K562 (cell line): ENCODE measurements around the gene TMEFF1. TPM values are rescaled to one million over a fixed set of nuclear protein-coding genes. Genes with fewer than 3 reads are reported as not detected.

Source experiments
- CBX5 ChIP-seq: IDR thresholded peaks from 2 replicates; pipeline ENCODE4 v1.6.1; 2014; ENCODE audit warnings: low read depth, borderline replicate concordance
- CEBPG ChIP-seq, 3 experiments: fragments of 200-800 bp in 1 of 3; sonication (Bioruptor generic) in 1 of 3; sonication (generic) in 1 of 3; formaldehyde crosslinking in 1 of 3; IDR thresholded peaks in 2 of 3; conservative IDR thresholded peaks in 1 of 3; 2 replicates each; pipeline versions ENCODE4 v1.6.1 to v1.8.0; 2016 to 2022; ENCODE audit warnings: missing compliant biosample characterization in 2 of 3, missing genetic modification characterization in 2 of 3, mild to moderate bottlenecking in 1 of 3, missing genetic modification reagents in 1 of 3
- E2F1 ChIP-seq: sonication (generic); formaldehyde crosslinking; IDR thresholded peaks from 2 replicates; pipeline ENCODE4 v1.8.1; 2023; ENCODE audit warnings: mild to moderate bottlenecking, missing genetic modification reagents, moderate library complexity
- FOS ChIP-seq: IDR thresholded peaks from 3 replicates; pipeline ENCODE4 v1.6.1; 2011; ENCODE audit not compliant: insufficient read length; ENCODE audit errors: extremely low read depth
- MCM7 ChIP-seq, 2 experiments: fragments of 450-650 bp; IDR thresholded peaks; 2 replicates each; pipeline ENCODE4 v1.6.1; 2016 to 2018
- OTX1 ChIP-seq: fragments of 450-650 bp; formaldehyde crosslinking; IDR thresholded peaks from 2 replicates; pipeline ENCODE4 v1.4.0; 2022; ENCODE audit warnings: mild to moderate bottlenecking
- PML ChIP-seq: IDR thresholded peaks from 2 replicates; pipeline ENCODE4 v1.6.1; 2012; ENCODE audit warnings: low read length, inconsistent platforms
- PYGO2 ChIP-seq: fragments of 450-650 bp; IDR thresholded peaks from 2 replicates; pipeline ENCODE4 v1.6.1; 2016; ENCODE audit warnings: mild to moderate bottlenecking, missing genetic modification characterization, moderate library complexity, missing compliant biosample characterization
- TCF3 ChIP-seq: sonication (generic); formaldehyde crosslinking; IDR thresholded peaks from 2 replicates; pipeline ENCODE4 v1.4.0; 2020; ENCODE audit warnings: mild to moderate bottlenecking, missing genetic modification reagents
- XRCC5 ChIP-seq: fragments of 200-400 bp; formaldehyde crosslinking; IDR thresholded peaks from 2 replicates; pipeline ENCODE4 v1.6.1; 2017; ENCODE audit warnings: low read depth, mild to moderate bottlenecking, low read length
- ZBTB5 ChIP-seq: fragments of 450-650 bp; IDR thresholded peaks from 2 replicates; pipeline ENCODE4 v1.6.1; 2017; ENCODE audit warnings: antibody characterized with exemption
- ZNF699 ChIP-seq: fragments of 250-450 bp; sonication (Bioruptor Pico); IDR thresholded peaks from 2 replicates; pipeline ENCODE4 v1.8.0; 2021; ENCODE audit warnings: mild to moderate bottlenecking, moderate library complexity; ENCODE audit not compliant: insufficient replicate concordance
- ZNF717 ChIP-seq: fragments of 250-450 bp; sonication (Bioruptor Pico); IDR thresholded peaks from 2 replicates; pipeline ENCODE4 v1.5.0; 2021
- polyA plus RNA-seq, 8 experiments: library from polyadenylated mRNA; depleted of rRNA in 4 of 8; stranded (reverse) in 5 of 8; unstranded in 3 of 8; fragments of >200 nt; fragmentation: Nextera tagmentation in 2 of 8; fragmentation: Illumina TruSeq in 1 of 8; extraction: Ambion mirVana in 2 of 8; extraction: Trizol in 1 of 8; gene quantifications; 2 replicates each; pipeline versions ENCODE4 v1.2.1 to v1.2.3, GENCODE V29; 2011 to 2014; ENCODE audit warnings: inconsistent platforms in 1 of 8, missing spikeins in 1 of 8
- total RNA-seq, 7 experiments: library from RNA; depleted of rRNA in 6 of 7; stranded (reverse); fragments of >200 nt in 6 of 7; fragmentation: Illumina TruSeq in 2 of 7; extraction: Trizol in 2 of 7; gene quantifications; 2 replicates each; pipeline versions ENCODE4 v1.2.1 to v1.2.3, GENCODE V29; 2011 to 2021; ENCODE audit warnings: low replicate concordance in 1 of 7
- TF ChIP-seq, protein P1 (sequence below), 3 experiments: fragments of 200-800 bp in 1 of 3; fragments of 250-450 bp in 1 of 3; fragments of 450-650 bp in 1 of 3; sonication (Bioruptor Pico) in 1 of 3; sonication (Bioruptor generic) in 1 of 3; formaldehyde crosslinking in 1 of 3; IDR thresholded peaks; 2 replicates each; pipeline versions ENCODE4 v1.6.1 to v1.8.0; 2016 to 2022; ENCODE audit warnings: mild to moderate bottlenecking in 2 of 3, missing genetic modification characterization in 2 of 3, missing compliant biosample characterization in 1 of 3, moderate library complexity in 1 of 3
- TF ChIP-seq, protein P2 (sequence below): fragments of 250-450 bp; sonication (Bioruptor Pico); IDR thresholded peaks from 2 replicates; pipeline ENCODE4 v1.8.0; 2021; ENCODE audit warnings: moderate library complexity, mild to moderate bottlenecking, inconsistent platforms
- TF ChIP-seq, protein P3 (sequence below): IDR thresholded peaks from 2 replicates; pipeline ENCODE4 v1.6.1; 2011; ENCODE audit not compliant: insufficient read length; ENCODE audit errors: extremely low read depth
- TF ChIP-seq, protein P4 (sequence below), 2 experiments: IDR thresholded peaks; 2 replicates each; pipeline ENCODE4 v1.6.1; 2011; ENCODE audit warnings: borderline replicate concordance in 1 of 2, control low read depth in 1 of 2, low read depth in 1 of 2, low read length in 1 of 2, mild to moderate bottlenecking in 1 of 2, mixed read lengths in 1 of 2, moderate library complexity in 1 of 2; ENCODE audit not compliant: insufficient read depth in 1 of 2, insufficient read length in 1 of 2, poor library complexity in 1 of 2, severe bottlenecking in 1 of 2; ENCODE audit errors: extremely low read depth in 1 of 2

Gene TMEFF1
- total and polyA plus RNA-seq, 9 of the 15 experiments (the other 6 are each of a cell fraction or from before 2014, with no cell fraction given): 0.07 to 1.1 (median 0.28) TPM; not detected in 2

DNA sequence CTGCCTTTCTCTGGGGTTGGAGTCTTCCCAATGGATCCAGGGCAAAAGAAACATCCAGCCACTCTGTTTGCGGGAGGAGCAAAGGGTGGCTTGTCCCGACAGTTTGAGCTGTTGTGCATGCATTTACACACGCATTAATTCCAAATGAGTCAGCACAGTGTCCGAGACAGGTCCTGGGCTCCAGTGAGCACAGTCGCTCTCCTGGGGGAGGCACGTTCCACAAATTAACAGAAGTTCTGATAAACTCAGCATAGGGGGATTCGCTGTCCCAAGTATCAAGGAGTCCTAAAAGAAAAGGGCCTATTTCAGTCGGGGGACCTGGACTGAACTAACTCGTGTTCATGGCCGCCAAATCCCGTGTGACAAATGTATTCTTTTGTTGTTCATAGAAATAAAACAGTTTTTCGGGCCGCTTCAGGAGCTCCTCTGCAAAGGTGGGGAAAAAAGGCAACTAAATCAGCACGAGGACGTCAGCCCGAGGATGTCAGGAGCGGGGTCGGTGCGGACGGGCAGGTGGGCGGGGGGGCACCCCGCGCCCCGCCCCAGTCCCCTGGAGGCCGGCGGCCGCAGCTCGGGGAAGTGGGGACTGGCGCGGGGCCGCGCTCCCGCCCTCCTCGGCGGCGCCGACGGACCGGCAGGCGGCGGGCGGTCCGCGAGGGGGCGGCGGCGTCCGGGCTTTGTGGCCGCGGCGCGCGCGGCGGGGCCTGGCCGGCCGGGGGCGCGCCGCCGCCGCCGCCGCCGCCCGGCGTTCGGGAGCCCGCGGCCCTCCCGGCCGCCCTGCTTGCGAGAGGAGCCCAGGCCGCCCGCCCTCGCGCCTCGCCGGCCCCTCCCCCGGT, 46.2 kb upstream of the TMEFF1 start, which contains the start of gene MSANTD3 (continued):
- TF ChIP-seq, protein P1, sequence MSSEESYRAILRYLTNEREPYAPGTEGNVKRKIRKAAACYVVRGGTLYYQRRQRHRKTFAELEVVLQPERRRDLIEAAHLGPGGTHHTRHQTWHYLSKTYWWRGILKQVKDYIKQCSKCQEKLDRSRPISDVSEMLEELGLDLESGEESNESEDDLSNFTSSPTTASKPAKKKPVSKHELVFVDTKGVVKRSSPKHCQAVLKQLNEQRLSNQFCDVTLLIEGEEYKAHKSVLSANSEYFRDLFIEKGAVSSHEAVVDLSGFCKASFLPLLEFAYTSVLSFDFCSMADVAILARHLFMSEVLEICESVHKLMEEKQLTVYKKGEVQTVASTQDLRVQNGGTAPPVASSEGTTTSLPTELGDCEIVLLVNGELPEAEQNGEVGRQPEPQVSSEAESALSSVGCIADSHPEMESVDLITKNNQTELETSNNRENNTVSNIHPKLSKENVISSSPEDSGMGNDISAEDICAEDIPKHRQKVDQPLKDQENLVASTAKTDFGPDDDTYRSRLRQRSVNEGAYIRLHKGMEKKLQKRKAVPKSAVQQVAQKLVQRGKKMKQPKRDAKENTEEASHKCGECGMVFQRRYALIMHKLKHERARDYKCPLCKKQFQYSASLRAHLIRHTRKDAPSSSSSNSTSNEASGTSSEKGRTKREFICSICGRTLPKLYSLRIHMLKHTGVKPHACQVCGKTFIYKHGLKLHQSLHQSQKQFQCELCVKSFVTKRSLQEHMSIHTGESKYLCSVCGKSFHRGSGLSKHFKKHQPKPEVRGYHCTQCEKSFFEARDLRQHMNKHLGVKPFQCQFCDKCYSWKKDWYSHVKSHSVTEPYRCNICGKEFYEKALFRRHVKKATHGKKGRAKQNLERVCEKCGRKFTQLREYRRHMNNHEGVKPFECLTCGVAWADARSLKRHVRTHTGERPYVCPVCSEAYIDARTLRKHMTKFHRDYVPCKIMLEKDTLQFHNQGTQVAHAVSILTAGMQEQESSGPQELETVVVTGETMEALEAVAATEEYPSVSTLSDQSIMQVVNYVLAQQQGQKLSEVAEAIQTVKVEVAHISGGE (CRISPR knock-in tag; IDR thresholded peaks at IDR 0.05): no peak; a peak in 1 of 6 replicates
- TF ChIP-seq TCF3 (CRISPR knock-in tag) (no peak), PML (peak; percentile 22; the same call in 1 of the 2 replicates), ZNF699 (CRISPR knock-in tag) (no peak), OTX1 (CRISPR knock-in tag) (no peak), CBX5 (no peak), PYGO2 (tag) (no peak), ZNF717 (CRISPR knock-in tag) (no peak), FOS (no peak), MCM7 (IDR thresholded peaks at IDR 0.05) (no peak), ZBTB5 (no peak), E2F1 (CRISPR knock-in tag) (0 out of 2 replicates have a peak, but pooled peaks have one; percentile 17), CEBPG (CRISPR knock-in tag; IDR thresholded peaks at IDR 0.05) (no peak), CEBPG (tag; conservative IDR thresholded peaks at IDR 0.05 in 1 of 2, IDR thresholded peaks at IDR 0.05 in 1 of 2) (no peak), XRCC5 (no peak)
- TF ChIP-seq, protein P2, sequence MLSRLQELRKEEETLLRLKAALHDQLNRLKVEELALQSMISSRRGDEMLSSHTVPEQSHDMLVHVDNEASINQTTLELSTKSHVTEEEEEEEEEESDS (CRISPR knock-in tag): no peak
- TF ChIP-seq, protein P3, sequence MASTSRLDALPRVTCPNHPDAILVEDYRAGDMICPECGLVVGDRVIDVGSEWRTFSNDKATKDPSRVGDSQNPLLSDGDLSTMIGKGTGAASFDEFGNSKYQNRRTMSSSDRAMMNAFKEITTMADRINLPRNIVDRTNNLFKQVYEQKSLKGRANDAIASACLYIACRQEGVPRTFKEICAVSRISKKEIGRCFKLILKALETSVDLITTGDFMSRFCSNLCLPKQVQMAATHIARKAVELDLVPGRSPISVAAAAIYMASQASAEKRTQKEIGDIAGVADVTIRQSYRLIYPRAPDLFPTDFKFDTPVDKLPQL: no peak
- TF ChIP-seq, protein P4, sequence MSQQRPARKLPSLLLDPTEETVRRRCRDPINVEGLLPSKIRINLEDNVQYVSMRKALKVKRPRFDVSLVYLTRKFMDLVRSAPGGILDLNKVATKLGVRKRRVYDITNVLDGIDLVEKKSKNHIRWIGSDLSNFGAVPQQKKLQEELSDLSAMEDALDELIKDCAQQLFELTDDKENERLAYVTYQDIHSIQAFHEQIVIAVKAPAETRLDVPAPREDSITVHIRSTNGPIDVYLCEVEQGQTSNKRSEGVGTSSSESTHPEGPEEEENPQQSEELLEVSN (IDR thresholded peaks at IDR 0.05; ENCODE audit: borderline replicate concordance in 1 of 2, extremely low read depth in 1 of 2, insufficient read depth in 1 of 2, insufficient read length in 1 of 2, low read depth in 1 of 2, low read length in 1 of 2, poor library complexity in 1 of 2, severe bottlenecking in 1 of 2): peak; percentile 38 to 91
